SU-DHL-6 (cell line): ENCODE data around the gene AFG1L.

Source experiments
- CTCF ChIP-seq: fragments of 200-600 bp; sonication (generic); IDR thresholded peaks from one replicate; pipeline ENCODE4 v1.5.1; 2017; ENCODE audit warnings: antibody characterized with exemption, mild to moderate bottlenecking, low read length, moderate library complexity; ENCODE audit not compliant: insufficient read depth, poor library complexity, severe bottlenecking
- EZH2phosphoT487 ChIP-seq: fragments of 200-600 bp; sonication (generic), shearing (Covaris generic); conservative IDR thresholded peaks from 2 replicates; pipeline ENCODE4 v1.6.1; 2018; ENCODE audit warnings: mild to moderate bottlenecking, antibody characterized with exemption, low read length, moderate library complexity, mixed read lengths

- no peak for TF ChIP-seq CTCF
- no peak for TF ChIP-seq EZH2phosphoT487
Observed at GRCh38 chr6:108364470-108364869, 69.6 kb downstream of the AFG1L start.
